CD4-positive, alpha-beta T cell treated with Interferon alpha-2 for 1 hour (primary cell): ENCODE measurements around the gene C2orf42.
"Not testable (repeated sequence)": the region's sequence is repeated elsewhere in the genome, so short reads cannot be mapped to it uniquely, and the experiment has no call there.

Experiments used
- DNase-seq, 2 donors: peaks; one replicate each; pipeline ENCODE4 v3.0.0-alpha.2; 2020 to 2022

C2orf42 gene

DNA sequence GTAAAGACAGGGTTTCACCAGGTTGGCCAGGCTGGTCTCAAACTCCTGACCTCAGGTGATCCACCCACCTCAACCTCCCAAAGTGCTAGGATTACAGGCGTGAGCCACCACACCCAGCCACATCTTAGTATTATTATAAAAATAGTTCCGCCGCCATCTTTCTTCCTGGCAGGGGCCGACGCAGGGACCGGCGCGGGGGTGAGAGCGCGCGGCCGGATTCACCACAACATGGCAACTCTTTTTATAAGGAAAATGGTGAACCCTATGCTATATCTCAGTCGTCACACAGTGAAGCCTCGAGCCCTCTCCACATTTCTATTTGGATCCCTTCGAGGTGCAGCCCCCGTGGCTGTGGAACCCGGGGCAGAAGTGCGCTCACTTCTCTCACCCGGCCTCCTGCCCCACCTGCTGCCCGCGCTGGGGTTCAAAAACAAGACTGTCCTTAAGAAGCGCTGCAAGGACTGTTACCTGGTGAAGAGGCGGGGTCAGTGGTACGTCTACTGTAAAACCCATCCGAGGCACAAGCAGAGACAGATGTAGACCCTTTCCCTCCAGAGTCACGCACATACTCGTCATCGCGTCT lies 88.4 kb downstream of the C2orf42 start:
- DNase-seq, result not testable (repeated sequence)

DNA sequence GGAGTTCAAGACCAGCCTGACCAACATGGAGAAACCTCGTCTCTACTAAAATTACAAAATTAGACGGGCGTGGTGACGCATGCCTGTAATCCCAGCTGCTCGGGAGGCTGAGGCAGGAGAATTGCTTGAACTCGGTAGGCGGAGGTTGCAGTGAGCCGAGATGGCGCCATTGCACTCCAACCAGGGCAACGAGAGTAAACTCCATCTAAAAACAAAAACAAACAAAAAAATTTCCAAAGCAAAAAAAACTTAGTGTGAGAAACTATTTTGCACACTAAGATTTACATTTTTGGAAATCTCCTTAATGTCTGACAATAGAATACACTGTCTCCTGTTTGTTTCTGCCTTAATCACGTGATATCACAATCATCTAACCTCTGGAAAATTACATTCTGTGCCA lies 89.1 kb downstream of the C2orf42 start:
- not testable (repeated sequence) for DNase-seq

DNA sequence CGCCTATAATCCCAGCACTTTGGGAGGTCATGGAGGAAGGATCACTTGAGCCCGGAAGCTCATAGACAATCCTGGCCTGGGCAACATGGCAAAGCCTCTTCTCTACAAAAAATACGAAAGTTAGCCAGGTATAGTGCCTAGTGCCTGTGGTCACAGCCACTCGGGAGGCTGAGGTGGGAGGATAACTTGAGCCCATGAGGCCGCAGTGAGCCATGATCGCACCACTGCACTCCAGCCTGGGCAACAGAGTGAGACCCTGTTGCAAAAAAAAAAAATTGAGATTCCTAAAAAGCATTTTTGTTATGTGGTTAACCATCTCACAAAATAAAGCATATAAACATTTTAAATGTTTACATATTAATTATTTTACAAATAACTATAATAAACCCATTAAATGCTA lies 89.6 kb downstream of the C2orf42 start:
- no peak for DNase-seq
